ENCODE results near the gene REP15. TPM values are rescaled to one million over a fixed set of nuclear protein-coding genes. Genes with fewer than 3 reads are reported as not detected.

Gene REP15
- total RNA-seq, 1 donor from 2014 or later, result not detected

DNA sequence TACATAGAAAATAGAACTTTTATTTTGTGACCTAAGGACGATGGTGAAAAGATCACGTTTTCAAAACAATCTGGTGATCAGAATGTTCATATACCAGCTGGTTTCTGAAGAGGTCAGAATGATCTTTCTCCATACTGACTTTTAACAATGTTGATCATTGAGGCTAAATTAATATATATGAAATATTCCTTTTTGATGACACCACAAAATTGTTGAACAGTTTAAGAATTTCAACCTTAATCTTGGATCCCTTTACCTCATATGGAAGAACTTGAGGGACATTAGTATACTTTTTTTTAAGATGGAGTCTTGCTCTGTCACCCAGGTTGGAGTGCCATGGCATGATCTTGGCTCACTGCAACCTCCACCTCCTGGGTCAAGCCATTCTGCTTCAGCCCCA, 2.8 kb upstream of the REP15 start:
- no peak overlapping the region for H3K4me3 ChIP-seq
- TF ChIP-seq POLR2A (IDR thresholded peaks at IDR 0.05), result no peak
- intact Hi-C loops (cut with DNase I), result no loop called here

DNA sequence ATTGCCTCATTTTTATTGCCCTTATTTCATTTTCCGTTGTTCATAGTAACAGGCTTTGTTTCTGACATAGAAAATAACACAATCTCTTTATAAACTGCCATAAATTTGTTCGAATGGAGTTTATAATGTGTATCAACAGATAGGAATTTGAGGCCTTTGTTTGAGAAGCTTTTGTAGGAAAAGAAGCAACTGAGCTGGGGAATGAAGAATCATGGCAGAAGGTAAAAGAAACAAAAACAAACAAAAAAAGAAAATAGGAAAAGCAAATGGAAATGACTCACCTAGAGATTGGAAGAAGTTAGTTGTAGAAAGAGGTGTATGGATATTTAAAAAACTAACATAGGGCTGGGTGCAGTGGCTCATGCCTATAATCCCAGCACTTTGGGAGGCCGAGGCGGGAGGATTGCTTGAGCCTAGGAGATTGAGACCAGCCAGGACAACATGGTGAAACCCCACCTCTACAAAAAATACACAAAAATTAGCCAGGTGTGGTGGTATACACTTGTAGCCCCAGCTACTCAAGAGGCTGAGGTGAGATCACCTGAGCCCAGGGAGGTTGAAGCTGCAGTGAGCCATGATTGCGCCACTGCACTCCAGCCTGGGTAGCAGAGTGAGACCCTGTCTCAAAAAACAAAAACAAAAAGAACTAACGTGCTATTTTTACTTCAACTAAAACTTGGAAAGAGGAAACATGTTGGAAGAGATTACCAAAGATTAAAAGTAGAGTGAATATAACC, 523 bp upstream of the REP15 start:
- H3K27ac ChIP-seq, result no peak overlapping the region
- no peaks in the 10 kb centered on the region for H3K27me3 ChIP-seq
- H3K9me3 ChIP-seq, result no peaks in the 10 kb centered on the region
- H3K4me1 ChIP-seq, result no peaks in the 10 kb centered on the region
- intact Hi-C loops (cut with DNase I), result no loop called here
- no peak overlapping the region for H3K4me3 ChIP-seq
- TF ChIP-seq POLR2AphosphoS5 (IDR thresholded peaks at IDR 0.05; ENCODE audit: insufficient read depth in 1 of 2, low read depth in 1 of 2), result no peak
- no peak for TF ChIP-seq POLR2A (IDR thresholded peaks at IDR 0.05)
- TF ChIP-seq, protein P1, sequence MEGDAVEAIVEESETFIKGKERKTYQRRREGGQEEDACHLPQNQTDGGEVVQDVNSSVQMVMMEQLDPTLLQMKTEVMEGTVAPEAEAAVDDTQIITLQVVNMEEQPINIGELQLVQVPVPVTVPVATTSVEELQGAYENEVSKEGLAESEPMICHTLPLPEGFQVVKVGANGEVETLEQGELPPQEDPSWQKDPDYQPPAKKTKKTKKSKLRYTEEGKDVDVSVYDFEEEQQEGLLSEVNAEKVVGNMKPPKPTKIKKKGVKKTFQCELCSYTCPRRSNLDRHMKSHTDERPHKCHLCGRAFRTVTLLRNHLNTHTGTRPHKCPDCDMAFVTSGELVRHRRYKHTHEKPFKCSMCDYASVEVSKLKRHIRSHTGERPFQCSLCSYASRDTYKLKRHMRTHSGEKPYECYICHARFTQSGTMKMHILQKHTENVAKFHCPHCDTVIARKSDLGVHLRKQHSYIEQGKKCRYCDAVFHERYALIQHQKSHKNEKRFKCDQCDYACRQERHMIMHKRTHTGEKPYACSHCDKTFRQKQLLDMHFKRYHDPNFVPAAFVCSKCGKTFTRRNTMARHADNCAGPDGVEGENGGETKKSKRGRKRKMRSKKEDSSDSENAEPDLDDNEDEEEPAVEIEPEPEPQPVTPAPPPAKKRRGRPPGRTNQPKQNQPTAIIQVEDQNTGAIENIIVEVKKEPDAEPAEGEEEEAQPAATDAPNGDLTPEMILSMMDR (IDR thresholded peaks at IDR 0.05), result no peak
- peaks cover 0 to 38% of the 10 kb centered on the region in 2 donors for H3K36me3 ChIP-seq
- DNase-seq (ENCODE audit: extremely low spot score in 2 of 2), result no peak

More for the DNA sequence above, 2.8 kb upstream of the REP15 start:
- Histone ChIP-seq H3K4me1 (no peaks in the 10 kb centered on the region), H3K9me3 (no peaks in the 10 kb centered on the region), H3K36me3 (peaks cover 0 to 60% of the 10 kb centered on the region in 2 donors), H3K27ac (no peak overlapping the region), H3K27me3 (no peaks in the 10 kb centered on the region)
- DNase-seq (ENCODE audit: extremely low spot score in 2 of 2), result no peak

DNA sequence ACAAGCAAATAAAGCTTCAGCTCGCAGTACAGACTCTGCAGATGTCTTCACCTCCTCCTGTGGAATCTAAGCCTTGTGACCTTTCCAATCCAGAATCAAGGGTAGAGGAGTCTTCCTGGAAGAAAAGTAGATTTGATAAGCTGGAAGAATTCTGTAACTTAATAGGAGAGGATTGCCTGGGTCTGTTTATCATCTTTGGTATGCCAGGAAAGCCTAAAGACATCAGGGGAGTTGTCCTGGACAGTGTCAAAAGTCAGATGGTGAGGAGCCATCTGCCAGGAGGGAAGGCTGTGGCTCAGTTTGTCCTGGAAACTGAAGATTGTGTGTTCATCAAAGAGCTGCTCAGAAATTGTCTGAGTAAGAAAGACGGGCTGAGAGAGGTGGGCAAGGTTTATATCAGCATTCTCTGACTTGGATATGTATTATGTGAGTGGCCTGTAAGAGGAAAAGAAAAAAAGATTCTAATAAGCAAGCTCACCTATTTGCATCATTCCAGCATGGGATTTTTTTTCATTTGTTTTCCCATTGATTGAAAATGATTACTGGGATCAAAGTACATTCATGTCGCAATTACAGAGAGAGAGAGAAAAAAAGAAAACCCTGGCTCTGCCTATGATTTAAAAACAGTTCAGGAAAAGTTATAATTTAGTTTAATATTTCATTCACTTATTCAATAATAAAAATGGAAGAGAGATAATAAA, 767 bp downstream of the REP15 start:
- TF ChIP-seq POLR2A (IDR thresholded peaks at IDR 0.05) (no peak), POLR2AphosphoS5 (IDR thresholded peaks at IDR 0.05; ENCODE audit: insufficient read depth in 1 of 2, low read depth in 1 of 2) (no peak)
- TF ChIP-seq, protein P1 (IDR thresholded peaks at IDR 0.05), result no peak
- H3K9me3 ChIP-seq, result no peaks in the 10 kb centered on the region
- intact Hi-C loops (cut with DNase I), result no loop called here
- no peak for DNase-seq (ENCODE audit: extremely low spot score in 2 of 2)
- no peaks in the 10 kb centered on the region for H3K27me3 ChIP-seq
- no peak overlapping the region for H3K4me3 ChIP-seq
- no peak overlapping the region for H3K27ac ChIP-seq
- H3K4me1 ChIP-seq, result no peaks in the 10 kb centered on the region
- peaks cover 0 to 26% of the 10 kb centered on the region in 2 donors for H3K36me3 ChIP-seq

DNA sequence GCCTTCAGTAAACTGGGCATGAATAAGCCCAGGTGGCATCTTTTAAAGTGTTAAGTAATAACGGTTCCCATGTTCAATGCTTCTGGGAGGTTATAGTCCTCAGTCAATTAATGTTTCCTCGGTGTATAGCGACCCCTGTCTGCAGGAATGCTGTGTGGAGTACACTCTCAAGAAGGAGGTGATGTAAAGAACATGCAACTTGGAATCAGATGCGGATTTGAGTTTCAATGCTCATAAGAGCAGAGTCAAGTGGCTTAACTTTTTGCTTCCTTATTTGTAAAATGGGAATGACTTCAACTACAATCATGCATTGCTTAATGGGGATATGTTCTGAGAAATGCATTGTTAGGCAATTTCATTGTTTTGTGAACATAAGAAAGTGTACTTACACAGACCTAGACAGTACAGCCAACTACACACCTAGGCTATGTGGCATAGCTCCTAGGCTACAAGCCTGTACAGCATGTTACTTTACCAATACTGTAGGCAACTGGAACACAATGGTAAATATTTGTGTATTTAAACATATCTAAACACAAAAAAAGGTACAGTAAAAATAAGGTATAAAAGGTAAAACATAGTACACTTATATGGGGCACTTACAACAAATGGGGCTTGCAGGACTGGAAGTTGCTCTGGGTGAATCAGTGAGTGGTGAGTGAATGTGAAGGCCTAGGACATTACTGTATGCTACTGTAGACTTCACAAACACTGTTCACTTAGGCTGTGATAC, 7.6 kb downstream of the REP15 start:
- no peak for DNase-seq (ENCODE audit: extremely low spot score in 2 of 2)
- H3K36me3 ChIP-seq, result no peaks in the 10 kb centered on the region

DNA sequence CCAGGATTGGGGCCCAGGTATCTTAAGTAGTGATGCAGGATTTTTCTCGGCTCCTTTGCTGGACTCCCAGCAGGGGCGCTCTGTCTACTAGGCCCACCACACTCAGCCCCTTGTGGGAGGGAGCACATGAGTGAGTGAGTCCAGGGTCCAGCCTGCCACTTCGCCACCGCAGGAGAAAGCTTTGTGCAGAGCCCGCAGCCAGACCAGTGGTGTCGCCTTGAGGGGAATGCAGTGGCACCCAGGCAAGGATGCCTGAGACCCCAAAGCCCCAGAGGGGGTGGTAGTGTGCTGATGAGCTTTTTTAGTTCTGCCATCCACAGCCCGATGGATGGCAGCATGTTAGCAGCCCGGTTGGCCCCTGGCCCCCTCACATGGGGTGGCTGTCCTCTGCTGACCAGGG, 9.0 kb downstream of the REP15 start:
- H3K9me3 ChIP-seq, result no peaks in the 10 kb centered on the region
- intact Hi-C loops (cut with DNase I), result no loop called here
- TF ChIP-seq, protein P1 (IDR thresholded peaks at IDR 0.05), result no peak
- no peak for TF ChIP-seq POLR2A (IDR thresholded peaks at IDR 0.05)
- no peak for TF ChIP-seq POLR2AphosphoS5 (IDR thresholded peaks at IDR 0.05; ENCODE audit: insufficient read depth in 1 of 2, low read depth in 1 of 2)
- no peak for DNase-seq (ENCODE audit: extremely low spot score in 2 of 2)
- no peak overlapping the region for H3K4me3 ChIP-seq
- no peak overlapping the region for H3K27ac ChIP-seq
- H3K4me1 ChIP-seq, result peaks cover 4% of the 10 kb centered on the region
- no peaks in the 10 kb centered on the region for H3K36me3 ChIP-seq
- H3K27me3 ChIP-seq, result no peaks in the 10 kb centered on the region

More for the DNA sequence above, 7.6 kb downstream of the REP15 start:
- Histone ChIP-seq H3K4me3 (no peak overlapping the region), H3K27ac (no peak overlapping the region), H3K4me1 (no peaks in the 10 kb centered on the region), H3K9me3 (no peaks in the 10 kb centered on the region), H3K27me3 (no peaks in the 10 kb centered on the region)
- TF ChIP-seq POLR2AphosphoS5 (IDR thresholded peaks at IDR 0.05; ENCODE audit: insufficient read depth in 1 of 2, low read depth in 1 of 2) (peak in 1 of 2 donors; percentile 84), POLR2A (IDR thresholded peaks at IDR 0.05) (no peak)
- TF ChIP-seq, protein P1 (IDR thresholded peaks at IDR 0.05), result peak; percentile 37 to 78 (median 49)
- intact Hi-C loops (cut with DNase I), result no loop called here

Data from vagina (tissue), 2 donors.